ENCODE results near the gene H2AZ2.
"Not testable (repeated sequence)": the region's sequence is repeated elsewhere in the genome, so short reads cannot be mapped to it uniquely, and the experiment has no call there.

The H2AZ2 gene

GRCh38 chr7:44881610-44882009, 33.7 kb upstream of the H2AZ2 start:
- peak overlapping the region; percentile 60 for H3K4me3 ChIP-seq (ENCODE audit: low read depth, low read length)
- TF ChIP-seq CTCF (IDR thresholded peaks at IDR 0.05; ENCODE audit: low read depth, low read length, missing control alignments) = no peak
- in situ Hi-C loops (cut with HindIII; ENCODE audit: low sequenced_read_pairs) = no loop called here
- DNase-seq (ENCODE audit: low read depth) = peak; percentile 75

DNA sequence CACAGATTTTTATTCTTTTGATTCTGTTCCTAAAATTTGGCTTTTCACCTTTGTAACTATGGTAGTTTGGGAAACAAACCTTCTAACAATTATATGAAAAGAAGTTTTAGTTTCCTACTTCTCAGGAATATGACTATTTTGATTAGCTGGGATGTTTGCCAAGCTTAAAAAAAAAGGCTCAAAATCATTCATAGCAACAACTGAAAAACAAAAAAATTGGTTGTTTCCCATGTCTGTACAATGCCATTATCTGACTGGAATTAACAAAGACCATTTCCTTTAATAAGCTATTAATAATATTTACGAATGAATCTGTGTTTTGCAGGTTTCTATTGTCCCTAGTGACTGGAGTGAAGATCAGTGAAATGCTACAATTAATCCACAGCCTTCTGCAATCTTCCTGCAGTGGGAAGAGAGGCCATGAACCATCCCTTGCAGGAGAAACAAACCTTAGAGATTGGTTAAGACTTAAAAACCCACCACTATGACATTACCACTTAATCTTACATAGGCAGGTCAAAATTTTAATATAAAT, 33.2 kb upstream of the H2AZ2 start:
- peak overlapping the region; percentile 60 for H3K4me3 ChIP-seq (ENCODE audit: low read depth, low read length)
- in situ Hi-C loops (cut with HindIII; ENCODE audit: low sequenced_read_pairs) = no loop called here
- TF ChIP-seq CTCF (IDR thresholded peaks at IDR 0.05; ENCODE audit: low read depth, low read length, missing control alignments) = no peak
- no peak for DNase-seq (ENCODE audit: low read depth)

DNA sequence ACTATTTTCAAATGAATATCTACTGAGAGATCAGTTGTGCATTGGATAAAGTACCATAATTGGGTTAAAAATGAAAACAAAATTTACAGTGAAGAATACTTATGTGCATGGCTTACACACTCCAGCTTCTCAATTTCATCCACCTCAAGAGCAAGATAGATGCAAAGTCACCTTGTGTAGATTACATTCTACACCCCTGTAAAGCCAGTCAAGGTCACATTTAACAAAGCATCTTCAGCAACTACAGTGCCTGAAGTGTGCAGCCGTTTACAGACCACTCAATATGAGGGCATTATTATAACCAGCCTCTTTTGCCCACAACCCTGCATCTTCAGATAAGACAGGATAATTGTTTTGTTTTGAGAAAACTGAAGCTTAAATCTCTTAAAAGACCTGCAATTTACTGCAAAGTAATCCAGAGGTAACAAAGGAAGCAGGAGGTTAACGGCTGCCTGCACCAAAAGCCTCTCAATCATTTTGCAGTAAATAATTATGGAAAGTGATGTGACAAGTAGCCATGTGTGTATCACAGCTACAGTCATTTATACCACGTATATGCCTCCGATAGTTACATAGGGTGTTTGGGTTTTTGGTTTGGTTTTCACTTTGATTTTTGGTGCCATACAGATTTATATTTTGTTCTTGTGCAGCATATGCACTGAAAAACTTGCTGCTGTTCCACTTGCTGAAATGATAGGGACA, 32.6 kb upstream of the H2AZ2 start:
- DNase-seq (ENCODE audit: low read depth) = no peak
- TF ChIP-seq CTCF (IDR thresholded peaks at IDR 0.05; ENCODE audit: low read depth, low read length, missing control alignments) = no peak
- H3K4me3 ChIP-seq (ENCODE audit: low read depth, low read length) = peak overlapping the region; percentile 60
- in situ Hi-C loops (cut with HindIII; ENCODE audit: low sequenced_read_pairs) = no loop called here

DNA sequence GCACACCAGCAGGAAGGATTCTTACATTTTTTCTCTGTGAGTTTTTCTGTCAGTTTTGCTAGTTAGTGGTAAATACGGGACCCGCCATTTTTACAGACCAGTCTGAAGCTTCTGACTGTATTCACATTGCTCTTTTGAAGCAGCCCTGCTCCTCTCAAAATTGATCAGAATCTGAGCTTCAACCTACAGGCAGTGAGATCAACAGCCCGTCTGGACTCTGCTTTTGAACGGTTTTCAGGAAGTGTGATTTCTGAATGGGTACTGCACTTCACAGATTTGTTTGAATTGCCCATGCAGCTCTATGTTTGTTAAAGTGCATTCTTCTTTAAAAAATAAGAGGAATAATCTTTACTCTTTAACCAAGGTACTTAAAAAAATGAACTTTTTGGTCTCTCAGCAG, 28.5 kb upstream of the H2AZ2 start:
- TF ChIP-seq CTCF (IDR thresholded peaks at IDR 0.05; ENCODE audit: low read depth, low read length, missing control alignments) = no peak
- no peak overlapping the region for H3K4me3 ChIP-seq (ENCODE audit: low read depth, low read length)
- in situ Hi-C loops (cut with HindIII; ENCODE audit: low sequenced_read_pairs) = no loop called here
- no peak for DNase-seq (ENCODE audit: low read depth)

DNA sequence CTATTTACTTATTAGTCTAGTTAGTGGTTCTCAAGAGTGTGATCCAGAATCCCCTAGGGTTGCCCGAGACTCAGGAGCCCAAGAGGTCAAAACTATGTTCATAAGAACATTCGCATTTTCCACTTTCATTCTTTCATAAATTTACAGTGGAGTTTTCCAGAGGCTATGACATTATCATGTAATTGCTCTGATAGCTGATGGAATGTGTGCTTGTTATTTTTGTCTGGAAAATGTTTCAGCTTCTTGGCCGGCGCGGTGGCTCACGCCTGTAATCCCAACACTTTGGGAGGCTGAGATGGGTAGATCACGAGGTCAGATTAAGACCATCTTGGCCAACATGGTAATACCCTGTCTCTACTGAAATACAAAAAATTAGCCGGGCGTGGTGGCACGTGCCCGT, 27.4 kb upstream of the H2AZ2 start:
- no peak overlapping the region for H3K4me3 ChIP-seq (ENCODE audit: low read depth, low read length)
- in situ Hi-C loops (cut with HindIII; ENCODE audit: low sequenced_read_pairs) = no loop called here
- no peak for DNase-seq (ENCODE audit: low read depth)
- no peak for TF ChIP-seq CTCF (IDR thresholded peaks at IDR 0.05; ENCODE audit: low read depth, low read length, missing control alignments)

DNA sequence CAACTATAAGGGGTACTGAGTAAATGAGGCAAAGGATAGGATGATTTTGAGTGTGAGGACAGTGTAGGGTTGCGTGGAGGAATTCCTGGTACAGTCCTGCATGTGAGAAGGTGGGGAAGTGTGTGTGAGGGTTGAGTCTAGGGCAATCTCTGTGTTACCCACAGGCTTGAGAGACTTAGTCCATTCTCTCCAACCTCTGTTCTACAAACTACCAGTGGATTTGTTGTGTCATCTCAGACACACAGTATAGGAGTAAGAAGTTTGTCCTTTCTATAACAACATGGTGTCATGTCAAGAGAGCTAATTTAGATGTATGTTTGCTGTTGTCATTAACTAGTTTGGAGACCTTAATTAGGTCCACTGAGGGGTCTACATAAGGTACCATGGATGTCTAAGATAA, 24.9 kb upstream of the H2AZ2 start:
- in situ Hi-C loops (cut with HindIII; ENCODE audit: low sequenced_read_pairs) = no loop called here
- no peak for DNase-seq (ENCODE audit: low read depth)
- no peak for TF ChIP-seq CTCF (IDR thresholded peaks at IDR 0.05; ENCODE audit: low read depth, low read length, missing control alignments)
- H3K4me3 ChIP-seq (ENCODE audit: low read depth, low read length) = no peak overlapping the region

DNA sequence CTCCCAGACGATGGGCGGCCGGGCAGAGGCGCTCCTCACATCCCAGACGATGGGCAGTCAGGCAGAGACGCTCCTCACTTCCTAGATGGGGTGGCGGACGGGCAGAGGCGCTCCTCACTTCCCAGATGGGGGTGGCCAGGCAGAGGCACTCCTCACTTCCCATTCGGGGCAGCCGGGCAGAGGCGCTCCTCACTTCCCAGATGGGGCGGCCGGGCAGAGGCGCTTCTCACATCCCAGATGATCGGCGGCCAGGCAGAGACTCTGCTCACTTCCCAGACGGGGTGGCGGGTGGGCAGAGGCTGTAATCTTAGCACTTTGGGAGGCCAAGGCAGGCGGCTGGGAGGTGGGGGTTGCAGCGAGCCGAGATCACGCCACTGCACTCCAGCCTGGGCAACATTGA, 24.0 kb upstream of the H2AZ2 start:
- in situ Hi-C loops (cut with HindIII; ENCODE audit: low sequenced_read_pairs); DNase-seq (ENCODE audit: low read depth); H3K4me3 ChIP-seq (ENCODE audit: low read depth, low read length): not testable (repeated sequence)

GRCh38 chr7:44870780-44871179, 22.9 kb upstream of the H2AZ2 start:
- DNase-seq (ENCODE audit: low read depth); in situ Hi-C loops (cut with HindIII; ENCODE audit: low sequenced_read_pairs); H3K4me3 ChIP-seq (ENCODE audit: low read depth, low read length): not testable (repeated sequence)

DNA sequence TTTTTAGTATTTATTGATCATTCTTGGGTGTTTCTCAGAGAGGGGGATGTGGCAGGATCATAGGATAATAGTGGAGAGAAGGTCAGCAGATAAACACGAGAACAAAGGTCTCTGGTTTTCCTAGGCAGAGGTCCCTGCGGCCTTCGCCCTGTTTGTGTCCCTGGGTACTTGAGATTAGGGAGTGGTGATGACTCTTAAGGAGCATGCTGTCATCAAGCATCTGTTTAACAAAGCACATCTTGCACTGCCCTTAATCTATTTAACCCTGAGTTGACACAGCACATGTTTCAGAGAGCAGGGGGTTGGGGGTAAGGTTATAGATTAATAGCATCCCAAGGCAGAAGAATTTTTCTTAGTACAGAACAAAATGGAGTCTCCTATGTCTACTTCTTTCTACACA, 22.4 kb upstream of the H2AZ2 start:
- in situ Hi-C loops (cut with HindIII; ENCODE audit: low sequenced_read_pairs); H3K4me3 ChIP-seq (ENCODE audit: low read depth, low read length); DNase-seq (ENCODE audit: low read depth): not testable (repeated sequence)

Measured in astrocyte of the cerebellum (primary cell).